Activated T-helper 1 cell treated with anti-CD3 and anti-CD28 coated beads, Interleukin-2, amount 50 U/mL, for 16 hours (primary cell): ENCODE measurements around the gene CCNY.

Experiments used
- DNase-seq, 2 donors: peaks; one replicate each; pipeline ENCODE4 v3.0.0-alpha.2; 2020; ENCODE audit warnings: low read depth in 1 of 2, low spot score in 1 of 2

The CCNY gene

DNA sequence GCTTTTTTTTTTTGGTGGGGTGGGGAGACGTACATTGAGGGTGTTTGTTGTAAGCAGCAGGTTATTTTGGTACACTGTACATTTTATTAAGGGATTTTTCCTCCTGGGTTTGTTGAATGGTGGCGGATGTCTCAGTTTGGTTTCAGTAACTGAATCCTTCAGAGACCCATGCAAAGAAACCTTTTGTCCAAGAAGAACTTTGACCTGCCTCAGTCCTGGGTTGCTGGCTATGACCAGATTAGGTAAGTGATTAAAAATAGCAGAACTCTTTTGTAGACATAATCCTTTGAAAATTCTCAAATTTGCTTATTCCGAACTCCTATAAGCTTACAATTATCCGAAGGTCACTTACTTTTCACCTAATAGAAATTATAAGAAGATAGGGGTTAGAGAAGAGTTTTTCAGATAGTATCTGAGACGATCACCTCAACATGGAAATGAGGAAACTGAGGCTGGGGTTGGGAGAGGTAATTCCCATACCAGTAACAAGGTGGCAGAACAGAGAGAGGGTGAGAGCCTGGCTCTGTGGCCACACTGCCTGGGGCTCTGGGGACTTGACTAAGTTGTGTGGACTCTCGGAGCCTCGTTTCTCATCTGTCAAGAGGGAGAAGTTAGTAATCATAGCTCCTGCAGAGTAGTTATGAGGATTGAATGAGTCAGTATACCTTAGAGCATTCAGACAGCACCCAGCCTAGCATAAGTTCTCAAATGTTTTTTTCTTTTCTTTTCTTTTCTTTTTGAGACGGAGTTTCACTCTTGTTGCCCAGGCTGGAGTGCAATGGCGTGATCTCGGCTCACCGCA lies 87.4 kb downstream of the CCNY start:
- DNase-seq = no peak

DNA sequence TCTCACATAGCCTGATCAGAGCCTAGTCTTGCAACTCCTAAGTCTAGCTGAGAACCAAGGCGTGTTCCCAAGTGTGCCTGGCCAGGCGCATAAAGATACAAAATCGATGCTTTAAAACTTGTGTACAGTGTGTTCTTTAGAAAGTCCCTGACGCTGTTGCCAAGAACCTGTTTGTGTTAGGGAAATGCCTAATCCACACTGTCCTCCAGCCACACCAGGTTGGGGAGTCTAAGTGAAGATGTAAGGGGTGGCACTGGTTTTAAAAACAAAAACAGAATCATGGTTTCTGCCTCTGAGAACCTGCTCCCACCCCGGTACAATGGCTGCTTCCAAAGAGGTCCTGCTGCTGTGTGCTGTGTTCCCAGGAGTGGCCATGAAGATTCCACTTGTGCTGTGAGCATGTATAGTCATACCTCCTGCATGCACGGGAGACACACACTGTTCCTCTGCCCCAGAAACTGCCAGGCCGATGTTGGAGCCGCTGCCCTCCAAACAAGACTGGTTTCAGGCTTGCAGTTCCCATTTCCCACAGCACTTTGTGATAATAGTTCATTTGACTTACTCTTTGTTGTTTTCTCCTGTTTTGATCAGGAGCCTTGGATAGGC lies 88.5 kb downstream of the CCNY start:
- DNase-seq = no peak

DNA sequence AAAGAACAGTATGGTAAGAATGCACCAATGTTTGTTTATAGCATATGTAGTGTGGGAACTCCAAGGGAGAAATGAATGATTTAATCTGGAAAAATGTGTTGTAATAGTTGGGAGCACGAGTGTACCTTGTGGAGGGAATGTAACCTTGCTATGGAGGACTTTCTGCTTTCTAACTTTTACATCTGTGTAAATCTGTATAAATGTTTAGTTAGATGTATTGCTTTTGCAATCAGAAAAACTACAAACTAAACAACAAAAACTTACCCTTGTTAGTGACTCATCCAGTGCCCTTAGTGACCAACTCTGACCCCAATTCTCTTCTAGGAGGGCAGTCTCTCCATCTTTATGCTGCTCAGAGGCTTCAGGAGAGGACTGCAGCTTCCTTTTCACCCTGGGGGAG lies 89.3 kb downstream of the CCNY start:
- no peak for DNase-seq

GRCh38 chr10:35426657-35427056 lies 90.3 kb downstream of the CCNY start:
- DNase-seq = no peak

DNA sequence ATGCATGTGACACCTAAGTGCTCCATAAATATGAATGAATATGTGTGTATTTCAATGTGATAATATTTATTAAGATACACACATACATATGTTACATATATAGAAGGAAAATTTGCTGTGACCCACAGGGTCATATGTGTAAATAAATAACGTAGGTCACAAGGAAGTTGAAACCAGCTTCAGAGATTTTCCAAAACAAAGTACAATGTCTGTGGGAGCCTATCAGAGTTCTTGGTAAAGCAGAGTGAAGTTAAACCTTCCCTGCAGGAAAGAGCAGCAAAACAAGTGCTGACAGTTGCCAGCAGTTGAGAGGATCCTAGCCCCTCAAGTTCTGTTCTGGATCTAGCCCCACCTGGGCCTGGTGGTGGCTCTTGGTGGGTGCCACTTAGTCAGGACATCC lies 91.2 kb downstream of the CCNY start:
- no peak for DNase-seq

DNA sequence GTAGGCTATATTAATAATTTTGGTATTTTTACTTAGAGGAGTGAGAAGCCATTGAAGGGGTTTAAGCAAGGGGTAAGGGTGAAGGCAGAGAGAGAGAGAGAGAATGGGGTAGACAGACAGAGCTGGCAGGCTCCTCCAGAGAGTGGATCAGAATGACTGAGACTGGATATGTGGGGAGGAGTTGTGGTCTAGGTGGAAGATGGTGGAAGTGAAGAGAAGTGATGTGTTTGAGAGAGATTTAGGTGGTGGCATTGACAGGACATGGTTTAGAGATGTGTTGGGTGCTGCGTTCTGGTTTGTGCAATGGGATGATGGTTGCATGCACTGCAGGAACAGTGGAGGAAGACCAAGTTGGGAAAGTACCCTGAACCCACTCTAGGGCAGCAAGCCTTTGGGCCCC lies 92.2 kb downstream of the CCNY start:
- DNase-seq = no peak

GRCh38 chr10:35432781-35433338 lies 96.6 kb downstream of the CCNY start:
- DNase-seq = no peak

- no peak for DNase-seq
Observed at GRCh38 chr10:35433851-35434426, 97.6 kb downstream of the CCNY start.

DNA sequence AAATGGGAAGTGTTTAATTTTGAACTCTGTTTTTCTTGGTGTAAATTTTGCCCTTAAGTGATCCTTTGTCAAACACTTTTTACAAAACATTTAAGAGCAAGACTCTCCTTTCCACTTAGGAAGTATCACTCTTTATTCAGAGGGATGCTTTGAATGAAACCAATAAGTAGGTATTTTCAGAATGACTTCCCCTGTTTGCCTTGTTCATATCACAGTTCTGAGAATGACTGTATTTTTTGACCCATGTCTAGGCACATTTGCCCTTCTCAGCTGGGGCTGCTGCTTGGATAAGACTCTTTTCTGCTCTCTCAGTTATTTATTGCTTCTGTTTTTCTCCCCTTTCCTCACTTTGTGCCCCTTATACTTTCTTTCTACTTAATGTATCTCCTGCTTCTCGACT lies 98.2 kb downstream of the CCNY start:
- no peak for DNase-seq

DNA sequence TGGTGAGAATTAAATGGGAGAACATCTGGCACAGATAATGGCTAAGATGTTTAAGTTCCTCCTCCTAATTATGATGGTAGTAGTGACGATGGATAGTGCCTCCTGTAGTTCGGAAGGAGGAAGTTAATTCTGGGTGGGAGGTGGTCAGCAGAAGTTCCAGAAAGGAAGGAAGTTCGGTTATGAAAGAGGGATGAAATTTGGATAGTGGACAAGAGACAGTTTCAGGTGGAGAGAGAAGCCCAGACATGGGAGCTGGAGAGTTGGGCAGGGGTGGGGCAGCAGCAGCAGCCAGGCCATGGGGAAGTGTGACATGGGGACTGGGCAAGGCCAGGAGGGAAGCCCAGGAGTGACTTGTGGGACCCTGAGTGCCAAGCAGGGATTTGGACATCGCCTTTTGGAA lies 99.5 kb downstream of the CCNY start:
- no peak for DNase-seq

GRCh38 chr10:35437829-35438228 lies 101.5 kb downstream of the CCNY start:
- DNase-seq = no peak

GRCh38 chr10:35438718-35439571 lies 102.6 kb downstream of the CCNY start:
- DNase-seq = no peak

DNA sequence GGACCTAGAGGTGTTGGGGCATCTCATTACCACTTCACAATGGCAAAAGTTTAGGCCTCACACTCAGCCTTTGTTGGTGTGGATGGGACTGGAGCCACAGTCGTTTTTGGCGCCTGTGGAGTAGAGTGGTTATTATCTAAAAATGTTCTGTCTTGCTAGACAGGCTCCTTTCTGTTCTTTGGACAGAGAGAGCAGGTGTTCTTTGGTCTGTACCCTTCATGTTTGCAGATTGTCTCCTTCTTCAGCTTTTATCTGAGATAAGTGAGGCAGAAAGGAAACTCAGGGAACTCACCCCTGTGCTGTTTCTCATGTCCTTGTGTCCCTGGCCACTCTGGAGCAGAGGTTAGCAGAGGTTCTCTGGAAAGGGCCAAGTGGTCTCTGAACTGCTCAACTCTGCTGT lies 103.7 kb downstream of the CCNY start:
- no peak for DNase-seq

DNA sequence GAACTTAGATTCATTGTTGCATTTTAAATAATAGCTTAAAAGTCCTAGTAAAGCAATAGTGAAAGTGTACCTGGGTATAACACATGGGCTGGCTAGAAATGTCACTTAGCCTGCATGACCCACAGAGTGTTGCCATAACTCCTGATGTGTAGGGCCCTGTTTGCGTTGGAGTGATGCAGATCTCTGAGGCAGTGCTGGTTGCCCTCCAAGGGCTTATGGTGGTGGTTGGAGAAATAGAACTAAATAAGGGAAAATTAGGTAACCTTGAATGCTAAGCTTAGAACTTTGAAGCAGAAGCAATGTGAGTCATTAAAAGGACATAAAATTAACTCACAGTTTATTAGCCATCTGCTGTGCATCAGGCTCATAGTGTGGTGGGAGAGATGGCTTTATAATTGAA lies 105.7 kb downstream of the CCNY start:
- DNase-seq = no peak

- no peak for DNase-seq
Observed at GRCh38 chr10:35442592-35442991, 106.3 kb downstream of the CCNY start.

DNA sequence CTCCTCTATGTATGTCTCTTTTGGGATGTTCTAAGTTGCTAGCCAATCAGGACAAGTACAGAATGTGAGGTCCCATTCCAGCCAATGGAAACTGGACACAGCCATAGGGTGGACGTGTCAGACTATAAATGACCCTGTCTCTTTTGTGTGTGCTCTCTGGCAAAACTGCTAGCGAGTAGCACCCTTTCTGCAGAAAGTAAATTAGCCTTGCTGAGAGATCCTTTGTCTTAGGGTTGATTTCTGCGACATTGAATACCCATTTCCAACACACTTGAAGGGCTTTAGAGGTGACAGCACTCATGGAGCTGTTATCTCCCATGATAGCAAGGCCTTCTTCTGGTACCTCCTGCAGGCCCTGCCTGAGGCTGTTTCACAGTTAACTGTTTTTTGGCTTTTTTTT lies 107.5 kb downstream of the CCNY start:
- DNase-seq = no peak

DNA sequence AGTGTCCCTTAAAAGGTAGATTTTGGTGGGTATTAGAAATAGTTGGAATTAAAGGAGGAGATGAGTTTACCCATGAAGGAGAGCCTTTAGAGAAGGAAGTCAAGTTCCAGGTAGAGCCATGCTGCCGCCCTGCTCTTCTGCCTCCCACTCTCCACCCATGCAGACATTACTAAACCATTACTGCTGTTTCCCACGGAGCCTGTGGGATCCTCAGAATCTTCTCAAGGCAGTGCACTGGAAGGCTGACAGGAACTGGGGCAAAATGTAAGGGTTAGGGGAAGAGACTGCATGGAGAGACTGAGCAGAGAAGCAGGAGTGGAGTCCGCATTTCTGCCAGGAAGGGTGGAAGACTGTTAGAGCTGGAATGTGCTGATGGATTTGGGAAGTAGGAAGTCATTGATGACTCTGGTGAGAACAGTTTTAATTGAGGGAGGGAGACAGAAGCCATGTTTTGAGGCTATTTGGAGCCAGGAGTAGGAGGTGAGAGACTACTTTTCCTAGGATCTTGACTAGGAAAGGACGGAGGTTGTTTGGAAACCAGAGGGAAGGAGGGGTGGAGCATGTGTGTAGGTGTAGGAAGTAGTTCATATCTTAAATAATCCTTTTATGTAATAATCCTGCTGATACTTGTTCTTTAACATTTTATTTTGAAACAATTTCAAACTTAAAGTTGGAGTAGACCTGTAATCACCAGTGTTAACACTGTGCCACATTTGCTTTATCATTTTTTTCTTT lies 109.0 kb downstream of the CCNY start:
- DNase-seq = no peak

DNA sequence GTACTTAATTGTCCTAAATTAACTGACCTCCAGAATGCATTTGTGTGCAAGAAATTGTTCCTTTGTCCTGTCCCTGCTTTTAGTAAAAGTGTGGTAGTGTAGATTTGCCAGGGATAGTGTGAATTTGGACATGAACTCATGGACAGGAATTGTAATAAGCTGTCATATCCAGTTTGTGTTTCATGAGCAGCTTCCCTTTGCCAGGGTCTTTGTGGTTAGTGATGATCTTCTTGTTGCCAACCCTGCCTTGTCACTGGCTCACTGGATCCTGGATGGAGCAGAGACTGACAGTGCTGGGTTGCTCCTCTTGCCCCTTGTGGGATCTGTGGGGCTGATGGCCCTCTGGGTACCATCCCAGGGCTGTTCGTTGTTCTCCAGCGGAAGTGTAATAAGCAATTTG lies 110.1 kb downstream of the CCNY start:
- no peak for DNase-seq

- no peak for DNase-seq
Observed at GRCh38 chr10:35447693-35448407, 111.5 kb downstream of the CCNY start.
